ENCODE measurements around the gene CLCN4. TPM values are rescaled to one million over a fixed set of nuclear protein-coding genes. Genes with fewer than 3 reads are reported as not detected.

CLCN4 gene
- total RNA-seq, 1 donor = 14.1 TPM

- H3K4me1 ChIP-seq (ENCODE audit: insufficient read depth, low read length) = peaks cover 11% of the 10 kb centered on the region
- H3K4me3 ChIP-seq (ENCODE audit: insufficient read depth, low read length) = no peak overlapping the region
- TF ChIP-seq CTCF (IDR thresholded peaks at IDR 0.05; ENCODE audit: extremely low read depth, low read depth, low read length) = no peak
- DNase-seq (ENCODE audit: insufficient read length, low spot score, missing footprints) = no peak
- H3K9me3 ChIP-seq (ENCODE audit: low read depth, low read length) = no peaks in the 10 kb centered on the region
- H3K36me3 ChIP-seq (ENCODE audit: insufficient read depth, low read length) = no peaks in the 10 kb centered on the region
- H2AFZ ChIP-seq (ENCODE audit: low read length) = no peak overlapping the region
- no peaks in the 10 kb centered on the region for H4K20me1 ChIP-seq (ENCODE audit: insufficient read depth, low read length)
- H3K27ac ChIP-seq (ENCODE audit: low read depth, low read length) = no peak overlapping the region
- no peaks in the 10 kb centered on the region for H3K79me2 ChIP-seq (ENCODE audit: insufficient read depth, low read length)
- H3K27me3 ChIP-seq (ENCODE audit: insufficient read depth, low read length) = no peaks in the 10 kb centered on the region
- no peak overlapping the region for H3K4me2 ChIP-seq (ENCODE audit: insufficient read depth, low read length)
Observed at GRCh38 chrX:10230222-10230621, 73.4 kb downstream of the CLCN4 start.

GRCh38 chrX:10231461-10231860, 74.7 kb downstream of the CLCN4 start:
- DNase-seq (ENCODE audit: insufficient read length, low spot score, missing footprints) = no peak

DNA sequence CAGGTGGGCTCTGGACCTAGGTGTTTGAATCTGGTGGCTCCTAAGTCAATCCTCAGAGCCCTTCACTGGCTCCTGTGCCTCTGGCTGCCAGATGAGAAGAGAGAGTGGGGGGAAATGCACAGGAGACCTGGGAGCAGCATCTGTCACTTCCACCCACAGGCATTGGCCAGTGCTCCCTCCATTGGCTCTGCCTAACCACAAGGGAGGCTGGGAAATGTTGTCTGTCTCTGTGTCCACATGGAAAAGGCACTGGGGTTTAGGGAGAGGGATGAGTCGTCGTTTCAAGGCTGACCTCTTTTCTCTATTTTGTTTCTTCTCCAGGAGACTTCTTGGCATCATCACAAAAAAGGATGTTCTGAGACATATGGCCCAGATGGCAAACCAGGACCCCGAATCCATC, 76.4 kb downstream of the CLCN4 start:
- no peaks in the 10 kb centered on the region for H3K9me3 ChIP-seq (ENCODE audit: low read depth, low read length)
- H3K79me2 ChIP-seq (ENCODE audit: insufficient read depth, low read length) = no peaks in the 10 kb centered on the region
- peak overlapping the region; percentile 13 for H3K4me2 ChIP-seq (ENCODE audit: insufficient read depth, low read length)
- H3K27ac ChIP-seq (ENCODE audit: low read depth, low read length) = no peak overlapping the region
- H3K4me1 ChIP-seq (ENCODE audit: insufficient read depth, low read length) = peaks cover 21% of the 10 kb centered on the region
- H2AFZ ChIP-seq (ENCODE audit: low read length) = peak overlapping the region; percentile 42
- TF ChIP-seq CTCF (IDR thresholded peaks at IDR 0.05; ENCODE audit: extremely low read depth, low read depth, low read length) = no peak
- H3K4me3 ChIP-seq (ENCODE audit: insufficient read depth, low read length) = no peak overlapping the region
- no peaks in the 10 kb centered on the region for H4K20me1 ChIP-seq (ENCODE audit: insufficient read depth, low read length)
- H3K36me3 ChIP-seq (ENCODE audit: insufficient read depth, low read length) = no peaks in the 10 kb centered on the region
- H3K27me3 ChIP-seq (ENCODE audit: insufficient read depth, low read length) = no peaks in the 10 kb centered on the region
- DNase-seq (ENCODE audit: insufficient read length, low spot score, missing footprints) = no peak

More at GRCh38 chrX:10231461-10231860, 74.7 kb downstream of the CLCN4 start:
- Histone ChIP-seq H3K4me2 (ENCODE audit: insufficient read depth, low read length) (no peak overlapping the region), H3K4me1 (ENCODE audit: insufficient read depth, low read length) (peaks cover 21% of the 10 kb centered on the region), H3K27ac (ENCODE audit: low read depth, low read length) (no peak overlapping the region), H3K79me2 (ENCODE audit: insufficient read depth, low read length) (no peaks in the 10 kb centered on the region), H3K36me3 (ENCODE audit: insufficient read depth, low read length) (no peaks in the 10 kb centered on the region), H3K27me3 (ENCODE audit: insufficient read depth, low read length) (no peaks in the 10 kb centered on the region), H2AFZ (ENCODE audit: low read length) (no peak overlapping the region), H4K20me1 (ENCODE audit: insufficient read depth, low read length) (no peaks in the 10 kb centered on the region), H3K9me3 (ENCODE audit: low read depth, low read length) (no peaks in the 10 kb centered on the region), H3K4me3 (ENCODE audit: insufficient read depth, low read length) (no peak overlapping the region)
- no peak for TF ChIP-seq CTCF (IDR thresholded peaks at IDR 0.05; ENCODE audit: extremely low read depth, low read depth, low read length)

GRCh38 chrX:10233696-10234095, 76.9 kb downstream of the CLCN4 start:
- H2AFZ ChIP-seq (ENCODE audit: low read length) = no peak overlapping the region
- H3K36me3 ChIP-seq (ENCODE audit: insufficient read depth, low read length) = no peaks in the 10 kb centered on the region
- H3K27ac ChIP-seq (ENCODE audit: low read depth, low read length) = no peak overlapping the region
- peaks cover 21% of the 10 kb centered on the region for H3K4me1 ChIP-seq (ENCODE audit: insufficient read depth, low read length)
- no peak for TF ChIP-seq CTCF (IDR thresholded peaks at IDR 0.05; ENCODE audit: extremely low read depth, low read depth, low read length)
- H3K79me2 ChIP-seq (ENCODE audit: insufficient read depth, low read length) = no peaks in the 10 kb centered on the region
- H4K20me1 ChIP-seq (ENCODE audit: insufficient read depth, low read length) = no peaks in the 10 kb centered on the region
- H3K4me2 ChIP-seq (ENCODE audit: insufficient read depth, low read length) = peak overlapping the region; percentile 13
- H3K27me3 ChIP-seq (ENCODE audit: insufficient read depth, low read length) = no peaks in the 10 kb centered on the region
- H3K4me3 ChIP-seq (ENCODE audit: insufficient read depth, low read length) = no peak overlapping the region
- DNase-seq (ENCODE audit: insufficient read length, low spot score, missing footprints) = no peak
- H3K9me3 ChIP-seq (ENCODE audit: low read depth, low read length) = no peaks in the 10 kb centered on the region
